Gastroesophageal sphincter (tissue), 3 donors: ENCODE results near the gene CCDC124.

Source experiments
- CTCF ChIP-seq, 4 experiments: fragments of 200-600 bp in 2 of 4; fragments of 450-650 bp in 2 of 4; sonication (generic) in 1 of 4; IDR thresholded peaks; one replicate each; pipeline ENCODE4 v1.5.1; 2017 to 2019; ENCODE audit warnings: antibody characterized with exemption in 4 of 4, mild to moderate bottlenecking in 2 of 4, moderate library complexity in 2 of 4
- EP300 ChIP-seq: sonication (generic); formaldehyde crosslinking; IDR thresholded peaks from one replicate; pipeline ENCODE4 v1.6.1; 2017; ENCODE audit warnings: antibody characterized with exemption, mild to moderate bottlenecking
- POLR2A ChIP-seq, 2 donors: fragments of 450-650 bp; IDR thresholded peaks; one replicate each; pipeline ENCODE4 v1.6.1; 2017; ENCODE audit warnings: antibody characterized with exemption in 2 of 2, mild to moderate bottlenecking in 2 of 2, moderate library complexity in 1 of 2
- POLR2AphosphoS5 ChIP-seq: sonication (generic); formaldehyde crosslinking; IDR thresholded peaks from one replicate; pipeline ENCODE4 v1.6.1; 2017; ENCODE audit warnings: antibody characterized with exemption

GRCh38 chr19:17932485-17933338 lies at the start of gene CCDC124:
- TF ChIP-seq CTCF (IDR thresholded peaks at IDR 0.05) (peak in 3 of 4 experiments; percentile 84 to 85 (median 85)), EP300 (no peak), POLR2AphosphoS5 (peak; percentile 98), POLR2A (IDR thresholded peaks at IDR 0.05) (peak; percentile 94 to 95)
